Smooth muscle cell (in vitro differentiated cells): ENCODE measurements around the gene PLAGL1. TPM values are rescaled to one million over a fixed set of nuclear protein-coding genes. Genes with fewer than 3 reads are reported as not detected.
A peak's percentile ranks its signal among the peaks of the same experiment; 100 is the strongest.
"Not testable (repeated sequence)": the region's sequence is repeated elsewhere in the genome, so short reads cannot be mapped to it uniquely, and the experiment has no call there.

Source experiments
- DNase-seq: peaks from one replicate; lab custom pipeline; 2025; ENCODE audit not compliant: unreplicated experiment; lab: John Stamatoyannopoulos, UW
- H2AFZ ChIP-seq: fragments of 200-600 bp; sonication (generic); 2 replicates; pipeline ENCODE4 v1.6.0; 2016; ENCODE audit warnings: antibody characterized with exemption, low read depth, mild to moderate bottlenecking
- H3F3A ChIP-seq: fragments of 200-600 bp; sonication (generic); 2 replicates; pipeline ENCODE4 v1.6.0; 2017; ENCODE audit warnings: antibody characterized with exemption, low read depth
- H3K27ac ChIP-seq: fragments of 200-600 bp; sonication (generic); 2 replicates; pipeline ENCODE4 v1.5.1; 2016; ENCODE audit warnings: low read depth, mild to moderate bottlenecking
- H3K27me3 ChIP-seq: fragments of 200-600 bp; sonication (generic); 2 replicates; pipeline ENCODE4 v1.6.1; 2016; ENCODE audit warnings: low read depth, mild to moderate bottlenecking
- H3K36me3 ChIP-seq: fragments of 200-600 bp; sonication (generic); 2 replicates; pipeline ENCODE4 v1.5.1; 2016; ENCODE audit warnings: low read depth
- H3K4me1 ChIP-seq: fragments of 200-600 bp; sonication (generic); 2 replicates; pipeline ENCODE4 v1.5.1; 2016; ENCODE audit warnings: low read depth
- H3K4me2 ChIP-seq: fragments of 200-600 bp; sonication (generic); 2 replicates; pipeline ENCODE4 v1.6.0; 2016; ENCODE audit warnings: mild to moderate bottlenecking
- H3K4me3 ChIP-seq: fragments of 200-600 bp; sonication (generic); 2 replicates; pipeline ENCODE4 v1.5.1; 2016; ENCODE audit warnings: mild to moderate bottlenecking
- H3K79me2 ChIP-seq: fragments of 200-600 bp; sonication (generic); 2 replicates; pipeline ENCODE4 v1.6.0; 2016; ENCODE audit warnings: low read depth, mild to moderate bottlenecking
- H3K9ac ChIP-seq: fragments of 200-600 bp; sonication (generic); 2 replicates; pipeline ENCODE4 v1.6.0; 2016; ENCODE audit warnings: low read depth
- H3K9me3 ChIP-seq: fragments of 200-600 bp; sonication (generic); replicated peaks from 2 replicates; pipeline ENCODE4 v1.5.1; 2016; ENCODE audit warnings: low read depth
- H4K20me1 ChIP-seq: fragments of 200-600 bp; sonication (generic); 2 replicates; pipeline ENCODE4 v1.6.0; 2016; ENCODE audit warnings: low read depth
- WGBS: methylation state at CpG from one replicate; pipeline ENCODE4 v1.1.7; 2016; ENCODE audit warnings: low lambda C conversion rate; 5-methylcytosine and 5-hydroxymethylcytosine counted together
- polyA plus RNA-seq: library from polyadenylated mRNA; unstranded; fragments of >200 nt; fragmentation: Nextera tagmentation; extraction: Ambion mirVana; gene quantifications from 2 replicates; pipeline ENCODE4 v1.2.1, GENCODE V29; 2016
- total RNA-seq: library from RNA; depleted of rRNA; stranded (reverse); fragments of >200 nt; gene quantifications from 2 replicates; pipeline ENCODE4 v1.2.3, GENCODE V29; 2014
- TF ChIP-seq, protein P1 (sequence below): fragments of 200-600 bp; sonication (generic); IDR thresholded peaks from 2 replicates; pipeline ENCODE4 v1.5.1; 2017; ENCODE audit warnings: borderline replicate concordance, mild to moderate bottlenecking, antibody characterized with exemption; ENCODE audit not compliant: insufficient read depth, poor library complexity, severe bottlenecking

PLAGL1 gene
- total and polyA plus RNA-seq, 2 experiments from 2014 or later, result 99.7 to 130 TPM

DNA sequence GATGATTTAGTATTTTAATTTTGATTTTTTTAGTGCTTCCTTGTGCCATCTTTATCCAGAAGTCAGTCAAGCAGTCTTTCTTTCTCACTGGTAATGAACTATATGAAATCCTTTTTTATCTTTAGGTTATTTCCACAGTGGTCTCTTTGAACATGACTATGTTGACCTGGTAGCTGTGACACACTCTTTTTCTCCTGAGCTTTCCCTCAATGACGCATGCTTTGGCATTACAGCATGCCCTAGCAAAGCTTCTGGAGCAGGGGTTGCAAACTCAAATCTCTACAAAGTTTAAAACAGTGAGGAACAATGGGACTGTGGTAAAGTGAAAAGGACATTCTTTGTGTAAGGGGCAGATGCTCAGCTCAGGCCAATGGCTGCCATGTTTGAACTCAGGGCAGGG lies 4.5 kb upstream of the PLAGL1 start:
- no peaks in the 10 kb centered on the region for H3K27me3 ChIP-seq
- DNase-seq, result no peak
- no peak overlapping the region for H3K4me3 ChIP-seq
- no peaks in the 10 kb centered on the region for H3K9me3 ChIP-seq
- peak overlapping the region; percentile 83 for H3K27ac ChIP-seq
- H3K4me1 ChIP-seq, result no peaks in the 10 kb centered on the region
- peak overlapping the region; percentile 36 for H3K9ac ChIP-seq
- H2AFZ ChIP-seq, result no peak overlapping the region
- TF ChIP-seq, protein P1, sequence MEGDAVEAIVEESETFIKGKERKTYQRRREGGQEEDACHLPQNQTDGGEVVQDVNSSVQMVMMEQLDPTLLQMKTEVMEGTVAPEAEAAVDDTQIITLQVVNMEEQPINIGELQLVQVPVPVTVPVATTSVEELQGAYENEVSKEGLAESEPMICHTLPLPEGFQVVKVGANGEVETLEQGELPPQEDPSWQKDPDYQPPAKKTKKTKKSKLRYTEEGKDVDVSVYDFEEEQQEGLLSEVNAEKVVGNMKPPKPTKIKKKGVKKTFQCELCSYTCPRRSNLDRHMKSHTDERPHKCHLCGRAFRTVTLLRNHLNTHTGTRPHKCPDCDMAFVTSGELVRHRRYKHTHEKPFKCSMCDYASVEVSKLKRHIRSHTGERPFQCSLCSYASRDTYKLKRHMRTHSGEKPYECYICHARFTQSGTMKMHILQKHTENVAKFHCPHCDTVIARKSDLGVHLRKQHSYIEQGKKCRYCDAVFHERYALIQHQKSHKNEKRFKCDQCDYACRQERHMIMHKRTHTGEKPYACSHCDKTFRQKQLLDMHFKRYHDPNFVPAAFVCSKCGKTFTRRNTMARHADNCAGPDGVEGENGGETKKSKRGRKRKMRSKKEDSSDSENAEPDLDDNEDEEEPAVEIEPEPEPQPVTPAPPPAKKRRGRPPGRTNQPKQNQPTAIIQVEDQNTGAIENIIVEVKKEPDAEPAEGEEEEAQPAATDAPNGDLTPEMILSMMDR, result no peak
- no peaks in the 10 kb centered on the region for H4K20me1 ChIP-seq
- H3K4me2 ChIP-seq, result no peak overlapping the region
- WGBS, result 38% methylated on average over 1 of the region's 1 CpG
- no peaks in the 10 kb centered on the region for H3K79me2 ChIP-seq
- H3F3A ChIP-seq, result no peaks in the 10 kb centered on the region
- no peaks in the 10 kb centered on the region for H3K36me3 ChIP-seq

DNA sequence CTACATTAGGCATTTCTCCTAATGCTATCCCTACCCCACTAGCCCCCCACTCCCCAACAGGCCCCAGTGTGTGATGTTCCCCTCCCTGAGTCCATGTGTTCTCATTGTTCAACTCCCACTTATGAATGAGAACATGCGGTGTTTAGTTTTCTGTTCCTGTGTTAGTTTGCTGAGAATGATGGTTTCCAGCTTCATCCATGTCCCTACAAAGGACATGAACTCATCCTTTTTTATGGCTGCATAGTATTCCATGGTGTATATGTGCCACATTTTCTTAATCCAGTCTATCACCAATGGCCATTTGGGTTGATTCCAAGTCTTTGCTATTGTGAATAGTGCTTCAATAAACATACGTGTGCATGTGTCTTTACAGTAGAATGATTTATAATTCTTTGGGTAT lies 1.6 kb upstream of the PLAGL1 start:
- H3K27me3 ChIP-seq, H3K9ac ChIP-seq, H3K4me3 ChIP-seq, H3K36me3 ChIP-seq, H3K4me2 ChIP-seq, H3K9me3 ChIP-seq, H3F3A ChIP-seq, H2AFZ ChIP-seq, H3K4me1 ChIP-seq, H3K27ac ChIP-seq, H4K20me1 ChIP-seq, DNase-seq: not testable (repeated sequence)
- 100% methylated on average over 2 of the region's 2 CpGs for WGBS
- H3K79me2 ChIP-seq, result peaks cover 23% of the 10 kb centered on the region

DNA sequence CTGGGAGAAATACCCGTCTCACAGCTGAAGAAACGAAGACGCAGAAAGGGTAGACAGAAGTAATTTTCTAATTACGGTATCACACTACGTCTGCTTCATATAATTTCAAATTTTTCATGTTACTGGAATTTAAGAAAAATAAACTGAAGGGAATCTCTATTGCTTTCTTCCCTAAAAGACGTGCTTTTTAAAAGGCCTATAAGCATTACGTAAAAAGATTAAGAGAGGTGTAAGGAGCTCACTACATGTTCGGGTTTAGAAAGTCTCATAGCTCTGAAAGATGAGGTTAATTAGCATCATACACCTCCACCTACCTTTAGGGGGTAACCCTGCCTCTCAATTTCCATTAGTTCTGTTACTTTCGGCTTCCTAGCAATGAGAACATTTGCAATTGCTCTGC lies 787 bp upstream of the PLAGL1 start:
- Histone ChIP-seq H3K27me3 (no peaks in the 10 kb centered on the region), H2AFZ (no peak overlapping the region), H3K9ac (no peak overlapping the region), H3K36me3 (no peaks in the 10 kb centered on the region), H3K4me2 (peak overlapping the region; percentile 80), H3K9me3 (no peaks in the 10 kb centered on the region), H4K20me1 (no peaks in the 10 kb centered on the region), H3K79me2 (peaks cover 31% of the 10 kb centered on the region), H3K27ac (no peak overlapping the region), H3K4me3 (no peak overlapping the region), H3K4me1 (no peaks in the 10 kb centered on the region), H3F3A (peaks cover 4% of the 10 kb centered on the region)
- 88% methylated on average over 9 of the region's 9 CpGs for WGBS
- DNase-seq, result no peak
- TF ChIP-seq, protein P1, result no peak

DNA sequence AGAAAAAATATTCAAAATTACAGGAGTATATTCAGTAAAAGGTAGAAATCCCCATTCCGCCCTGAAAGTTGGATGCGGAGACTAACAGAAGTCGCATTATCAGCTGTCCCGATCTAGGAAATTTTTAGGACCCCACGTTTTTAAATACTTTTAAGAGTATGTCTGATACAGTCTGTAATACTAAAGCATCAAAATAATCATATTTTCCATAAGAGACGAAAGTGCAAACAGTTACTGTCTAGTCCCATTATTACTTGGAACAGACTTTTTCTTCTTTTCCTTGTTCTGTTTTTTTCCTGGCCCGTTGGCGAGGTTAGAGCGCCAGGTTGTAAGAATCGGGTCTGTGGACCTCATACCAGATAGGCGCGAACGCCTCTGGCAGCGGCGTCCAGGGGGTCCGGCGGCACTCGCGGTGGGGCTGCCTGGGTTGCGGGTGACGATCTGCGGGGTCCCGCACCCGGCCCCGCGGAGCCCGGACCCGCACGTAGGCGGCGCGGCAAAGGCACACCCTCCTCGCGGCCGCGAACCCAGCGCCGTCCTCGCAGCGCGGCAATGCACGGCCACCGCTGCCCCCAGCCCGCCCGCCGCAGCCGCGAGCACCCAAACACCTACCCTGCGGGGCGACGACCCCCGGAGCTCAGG lies 460 bp downstream of the PLAGL1 start:
- Histone ChIP-seq H3K4me2 (peak overlapping the region; percentile 80), H3K4me3 (peak overlapping the region; percentile 65), H2AFZ (peak overlapping the region; percentile 65), H3K79me2 (peaks cover 41% of the 10 kb centered on the region), H3F3A (peaks cover 4% of the 10 kb centered on the region), H4K20me1 (no peaks in the 10 kb centered on the region), H3K4me1 (no peaks in the 10 kb centered on the region), H3K9ac (peak overlapping the region; percentile 86), H3K36me3 (no peaks in the 10 kb centered on the region), H3K9me3 (no peaks in the 10 kb centered on the region), H3K27ac (peak overlapping the region; percentile 89), H3K27me3 (no peaks in the 10 kb centered on the region)
- TF ChIP-seq, protein P1, result no peak
- 48% methylated on average over 24 of the region's 52 CpGs for WGBS
- DNase-seq, result no peak
